ENCODE results near the gene PHF14. TPM values are rescaled to one million over a fixed set of nuclear protein-coding genes. Genes with fewer than 3 reads are reported as not detected.
A peak's percentile ranks its signal among the peaks of the same experiment; 100 is the strongest.

The PHF14 gene
- total and polyA plus RNA-seq, 4 donors = 6.9 to 24.4 (median 15.3) TPM

- Histone ChIP-seq H3K27me3 (ENCODE audit: control insufficient read depth in 4 of 4, insufficient read depth in 4 of 4, low read length in 3 of 4) (no peaks in the 10 kb centered on the region), H3K9me3 (ENCODE audit: control insufficient read depth in 4 of 4, low read length in 3 of 4) (no peaks in the 10 kb centered on the region), H3K36me3 (ENCODE audit: control insufficient read depth in 4 of 4, insufficient read depth in 3 of 4, low read depth in 1 of 4, low read length in 3 of 4) (peaks cover 0 to 3% (median 0%) of the 10 kb centered on the region in 4 donors), H3K9ac (ENCODE audit: low read depth in 1 of 2, low read length in 2 of 2) (no peak overlapping the region), H3K27ac (ENCODE audit: low read depth in 1 of 2, low read length in 2 of 2) (peak overlapping the region; percentile 62 to 82), H3K4me1 (ENCODE audit: control insufficient read depth in 4 of 4, insufficient read depth in 4 of 4, low read length in 3 of 4) (peaks cover 5 to 32% (median 14%) of the 10 kb centered on the region in 4 donors), H3K4me3 (ENCODE audit: low read depth in 1 of 3, low read length in 3 of 3) (peak overlapping the region in 2 of 3 donors; percentile 44 to 54)
- TF ChIP-seq JUND (IDR thresholded peaks at IDR 0.05) (peak in 1 of 2 donors; percentile 16), RAD21 (IDR thresholded peaks at IDR 0.05) (no peak)
- 49% methylated on average over 5 of the region's 5 CpGs for WGBS
- no peak for DNase-seq (ENCODE audit: low spot score)
Observed at GRCh38 chr7:11192506-11192905, 218.8 kb downstream of the PHF14 start.

- Histone ChIP-seq H3K36me3 (ENCODE audit: control insufficient read depth in 4 of 4, insufficient read depth in 3 of 4, low read depth in 1 of 4, low read length in 3 of 4) (peaks cover 0 to 5% (median 1%) of the 10 kb centered on the region in 4 donors), H3K27me3 (ENCODE audit: control insufficient read depth in 4 of 4, insufficient read depth in 4 of 4, low read length in 3 of 4) (no peaks in the 10 kb centered on the region), H3K4me1 (ENCODE audit: control insufficient read depth in 4 of 4, insufficient read depth in 4 of 4, low read length in 3 of 4) (peaks cover 5 to 32% (median 14%) of the 10 kb centered on the region in 4 donors), H3K27ac (ENCODE audit: low read depth in 1 of 2, low read length in 2 of 2) (peak overlapping the region; percentile 62 to 82), H3K4me3 (ENCODE audit: low read depth in 1 of 3, low read length in 3 of 3) (peak overlapping the region; percentile 34 to 54 (median 44)), H3K9me3 (ENCODE audit: control insufficient read depth in 4 of 4, low read length in 3 of 4) (no peaks in the 10 kb centered on the region), H3K9ac (ENCODE audit: low read depth in 1 of 2, low read length in 2 of 2) (peak overlapping the region; percentile 6 to 44)
- WGBS = 21% methylated on average over 17 of the region's 17 CpGs
- no peak for TF ChIP-seq ATF3 (IDR thresholded peaks at IDR 0.05)
- TF ChIP-seq RAD21 (IDR thresholded peaks at IDR 0.05) = peak in 1 of 2 donors; percentile 37
- TF ChIP-seq FOXA2 (IDR thresholded peaks at IDR 0.05) = no peak
- peak in 1 of 2 donors; percentile 17 for TF ChIP-seq HNF4A (conservative IDR thresholded peaks at IDR 0.05)
- TF ChIP-seq CTCF (IDR thresholded peaks at IDR 0.05; ENCODE audit: low read depth, low read length, missing input control) = no peak
- peak; percentile 50 for TF ChIP-seq YY1 (IDR thresholded peaks at IDR 0.05)
- no peak for TF ChIP-seq ZBTB33 (IDR thresholded peaks at IDR 0.05)
- TF ChIP-seq SP1 (IDR thresholded peaks at IDR 0.05) = peak; percentile 68
- DNase-seq (ENCODE audit: low spot score) = no peak
Observed at GRCh38 chr7:11193131-11193867, 219.6 kb downstream of the PHF14 start.

- H3K27me3 ChIP-seq (ENCODE audit: control insufficient read depth in 4 of 4, insufficient read depth in 4 of 4, low read length in 3 of 4) = no peaks in the 10 kb centered on the region
- no peaks in the 10 kb centered on the region for H3K9me3 ChIP-seq (ENCODE audit: control insufficient read depth in 4 of 4, low read length in 3 of 4)
- WGBS = 28% methylated on average over 2 of the region's 2 CpGs
- H3K9ac ChIP-seq (ENCODE audit: low read depth in 1 of 2, low read length in 2 of 2) = peak overlapping the region; percentile 6 to 44
- H3K36me3 ChIP-seq (ENCODE audit: control insufficient read depth in 4 of 4, insufficient read depth in 3 of 4, low read depth in 1 of 4, low read length in 3 of 4) = peaks cover 0 to 5% (median 1%) of the 10 kb centered on the region in 4 donors
- peaks cover 5 to 32% (median 14%) of the 10 kb centered on the region in 4 donors for H3K4me1 ChIP-seq (ENCODE audit: control insufficient read depth in 4 of 4, insufficient read depth in 4 of 4, low read length in 3 of 4)
- peak overlapping the region; percentile 62 to 82 for H3K27ac ChIP-seq (ENCODE audit: low read depth in 1 of 2, low read length in 2 of 2)
- DNase-seq (ENCODE audit: low spot score) = no peak
- peak overlapping the region in 2 of 3 donors; percentile 35 to 44 for H3K4me3 ChIP-seq (ENCODE audit: low read depth in 1 of 3, low read length in 3 of 3)
- TF ChIP-seq FOXA2 (IDR thresholded peaks at IDR 0.05) (no peak), MAX (IDR thresholded peaks at IDR 0.05) (peak; percentile 14), TAF1 (conservative IDR thresholded peaks at IDR 0.05) (peak; percentile 64)
Observed at GRCh38 chr7:11193888-11194287, 220.2 kb downstream of the PHF14 start.
